ENCODE results near the gene CBX1.

- no peak for TF ChIP-seq POLR2A (IDR thresholded peaks at IDR 0.05)
- no peak for TF ChIP-seq CTCF (IDR thresholded peaks at IDR 0.05)
Observed at GRCh38 chr17:48095611-48096010, 5.7 kb downstream of the CBX1 start.
